H1 (cell line): Measurements from ENCODE around the gene TRAPPC2L.

Source experiments
- CTCF ChIP-seq, 3 experiments: IDR thresholded peaks; 1 replicate in 2 of 3; 2 replicates in 1 of 3; pipeline versions ENCODE4 v1.5.1 to v1.6.1; 2011; ENCODE audit warnings: low read length in 3 of 3, mild to moderate bottlenecking in 3 of 3, inconsistent platforms in 2 of 3, low read depth in 1 of 3, moderate library complexity in 1 of 3; ENCODE audit not compliant: insufficient read depth in 1 of 3; ENCODE audit errors: control extremely low read depth in 1 of 3
- EP300 ChIP-seq, 2 experiments: IDR thresholded peaks; 1 replicate in 1 of 2; 2 replicates in 1 of 2; pipeline ENCODE4 v1.6.1; 2011 to 2012; ENCODE audit warnings: low read depth in 2 of 2, low read length in 2 of 2, mild to moderate bottlenecking in 2 of 2, borderline replicate concordance in 1 of 2, inconsistent platforms in 1 of 2, moderate library complexity in 1 of 2
- POLR2AphosphoS5 ChIP-seq: IDR thresholded peaks from 2 replicates; pipeline ENCODE4 v1.6.1; 2011; ENCODE audit warnings: low read depth, low read length
- RXRA ChIP-seq: IDR thresholded peaks from 2 replicates; pipeline ENCODE4 v1.6.1; 2011; ENCODE audit warnings: low read depth, mild to moderate bottlenecking, low read length, moderate library complexity; ENCODE audit not compliant: insufficient read depth

- TF ChIP-seq CTCF (IDR thresholded peaks at IDR 0.05; ENCODE audit: control extremely low read depth in 1 of 3, insufficient read depth in 1 of 3, low read depth in 1 of 3, low read length in 3 of 3): no peak
- TF ChIP-seq RXRA: no peak
- TF ChIP-seq POLR2AphosphoS5: no peak
- no peak for TF ChIP-seq EP300 (IDR thresholded peaks at IDR 0.05; ENCODE audit: borderline replicate concordance in 1 of 2, low read depth in 2 of 2, low read length in 2 of 2)
Measured at GRCh38 chr16:88850531-88851199, 6.3 kb upstream of the TRAPPC2L start.
